DOHH2 (cell line): ENCODE results near the gene GIPC3.
"Not testable (repeated sequence)": the region's sequence is repeated elsewhere in the genome, so short reads cannot be mapped to it uniquely, and the experiment has no call there.

Experiments
- H3F3A ChIP-seq: fragments of 200-600 bp; sonication (generic), shearing (Covaris generic); 2 replicates; pipeline ENCODE4 v1.6.0; 2016; ENCODE audit warnings: antibody characterized with exemption, mild to moderate bottlenecking; ENCODE audit not compliant: control insufficient read depth, insufficient read depth
- H3K27ac ChIP-seq: fragments of 200-600 bp; sonication (generic); 2 replicates; pipeline ENCODE4 v1.5.1; 2014; ENCODE audit warnings: low read depth, mild to moderate bottlenecking, low read length, moderate library complexity
- H3K27me3 ChIP-seq: fragments of 200-600 bp; sonication (generic); 2 replicates; pipeline ENCODE4 v1.6.1; 2014; ENCODE audit warnings: mild to moderate bottlenecking, low read length, mixed read lengths; ENCODE audit not compliant: control insufficient read depth
- H3K36me3 ChIP-seq: fragments of 200-600 bp; sonication (generic); 2 replicates; pipeline ENCODE4 v1.6.1; 2014; ENCODE audit warnings: mild to moderate bottlenecking, low read length, moderate library complexity, mixed read lengths; ENCODE audit not compliant: control insufficient read depth
- H3K4me1 ChIP-seq: fragments of 200-600 bp; sonication (generic); 2 replicates; pipeline ENCODE4 v1.6.1; 2014; ENCODE audit warnings: mild to moderate bottlenecking, low read length, mixed read lengths; ENCODE audit not compliant: control insufficient read depth
- H3K4me2 ChIP-seq: fragments of 200-600 bp; sonication (generic); 2 replicates; pipeline ENCODE4 v1.6.0; 2014; ENCODE audit warnings: mild to moderate bottlenecking, low read length, moderate library complexity
- H3K4me3 ChIP-seq: fragments of 200-600 bp; sonication (generic); 2 replicates; pipeline ENCODE4 v1.5.1; 2014; ENCODE audit warnings: mild to moderate bottlenecking, low read length, mixed read lengths
- H3K79me2 ChIP-seq: fragments of 200-600 bp; sonication (generic); 2 replicates; pipeline ENCODE4 v1.6.1; 2014; ENCODE audit warnings: mild to moderate bottlenecking, low read length, mixed read lengths; ENCODE audit not compliant: control insufficient read depth
- H3K9me2 ChIP-seq: fragments of 200-600 bp; sonication (generic); replicated peaks from 2 replicates; pipeline ENCODE4 v1.6.1; 2014; ENCODE audit warnings: mild to moderate bottlenecking, low read length, mixed read lengths; ENCODE audit not compliant: control insufficient read depth
- H3K9me3 ChIP-seq: fragments of 200-600 bp; sonication (generic); 2 replicates; pipeline ENCODE4 v1.6.1; 2014; ENCODE audit warnings: antibody characterized with exemption, low read length, mixed read lengths; ENCODE audit not compliant: control insufficient read depth, insufficient read depth
- H4K20me1 ChIP-seq: fragments of 200-600 bp; sonication (generic); 2 replicates; pipeline ENCODE4 v1.6.0; 2014; ENCODE audit warnings: low read depth, mild to moderate bottlenecking, antibody characterized with exemption, low read length, moderate library complexity; ENCODE audit not compliant: control insufficient read depth, insufficient read depth
- CTCF ChIP-seq: fragments of 200-600 bp; sonication (generic); IDR thresholded peaks from one replicate; pipeline ENCODE4 v1.5.1; 2014; ENCODE audit warnings: antibody characterized with exemption, mild to moderate bottlenecking, low read depth, low read length; ENCODE audit not compliant: poor library complexity, severe bottlenecking
- EZH2phosphoT487 ChIP-seq: fragments of 200-600 bp; sonication (generic); IDR thresholded peaks from 2 replicates; pipeline ENCODE4 v1.6.1; 2017; ENCODE audit warnings: borderline replicate concordance, mild to moderate bottlenecking, antibody characterized with exemption, low read length, moderate library complexity, mixed read lengths

GIPC3 gene

GRCh38 chr19:3563709-3564524 is 21.4 kb upstream of the GIPC3 start:
- Histone ChIP-seq H3K4me3 (no peak overlapping the region), H3K4me1 (peaks cover 10% of the 10 kb centered on the region), H3K27me3 (no peaks in the 10 kb centered on the region), H3K4me2 (no peak overlapping the region), H3K79me2 (no peaks in the 10 kb centered on the region), H3K27ac (no peak overlapping the region), H3F3A (no peaks in the 10 kb centered on the region), H4K20me1 (no peaks in the 10 kb centered on the region), H3K9me3 (no peaks in the 10 kb centered on the region), H3K9me2 (no peaks in the 10 kb centered on the region), H3K36me3 (no peaks in the 10 kb centered on the region)
- no peak for TF ChIP-seq EZH2phosphoT487

- Histone ChIP-seq H3K4me2 (no peak overlapping the region), H3K27ac (no peak overlapping the region)
- TF ChIP-seq CTCF (no peak), EZH2phosphoT487 (no peak)
These were observed 20.1 kb upstream of the GIPC3 start for GRCh38 chr19:3565139-3565538.

GRCh38 chr19:3570042-3570441 is 15.2 kb upstream of the GIPC3 start:
- H3K4me1 ChIP-seq = peaks cover 10% of the 10 kb centered on the region
- not testable (repeated sequence) for H3K4me3 ChIP-seq, H3K4me2 ChIP-seq

More at GRCh38 chr19:3565139-3565538, 20.1 kb upstream of the GIPC3 start:
- H3K9me3 ChIP-seq = no peaks in the 10 kb centered on the region
- no peaks in the 10 kb centered on the region for H3K9me2 ChIP-seq
- H3K36me3 ChIP-seq = no peaks in the 10 kb centered on the region
- no peak overlapping the region for H3K4me3 ChIP-seq
- H3K79me2 ChIP-seq = no peaks in the 10 kb centered on the region
- H3F3A ChIP-seq = no peaks in the 10 kb centered on the region
- H3K4me1 ChIP-seq = peaks cover 6% of the 10 kb centered on the region
- H4K20me1 ChIP-seq = no peaks in the 10 kb centered on the region
- no peaks in the 10 kb centered on the region for H3K27me3 ChIP-seq

GRCh38 chr19:3570606-3571011 is 14.7 kb upstream of the GIPC3 start:
- peaks cover 10% of the 10 kb centered on the region for H3K4me1 ChIP-seq
- H3K4me2 ChIP-seq = no peak overlapping the region
- no peaks in the 10 kb centered on the region for H3K27me3 ChIP-seq
- H3K9me2 ChIP-seq = no peaks in the 10 kb centered on the region
- H3K9me3 ChIP-seq = no peaks in the 10 kb centered on the region
- no peak for TF ChIP-seq CTCF
- no peak for TF ChIP-seq EZH2phosphoT487
- no peaks in the 10 kb centered on the region; the same call in 1 of the 2 replicates for H3F3A ChIP-seq
- no peaks in the 10 kb centered on the region; the same call in 1 of the 2 replicates for H4K20me1 ChIP-seq
- peaks cover 10% of the 10 kb centered on the region for H3K36me3 ChIP-seq
- peaks cover 6% of the 10 kb centered on the region for H3K79me2 ChIP-seq
- H3K4me3 ChIP-seq = no peak overlapping the region
- H3K27ac ChIP-seq = no peak overlapping the region

More at GRCh38 chr19:3570042-3570441, 15.2 kb upstream of the GIPC3 start:
- H3F3A ChIP-seq, H4K20me1 ChIP-seq, H3K9me2 ChIP-seq, H3K27ac ChIP-seq, H3K36me3 ChIP-seq, H3K79me2 ChIP-seq, H3K27me3 ChIP-seq, H3K9me3 ChIP-seq: not testable (repeated sequence)
